GM23248 (cell line): Measurements from ENCODE around the gene TBX1.

Experiments
- EZH2 ChIP-seq: fragments of 200-600 bp; sonication (generic); IDR thresholded peaks from 2 replicates; pipeline ENCODE4 v1.6.1; 2018; ENCODE audit warnings: antibody characterized with exemption, mild to moderate bottlenecking; ENCODE audit not compliant: insufficient read depth, poor library complexity, severe bottlenecking
- EZH2phosphoT487 ChIP-seq: fragments of 200-600 bp; sonication (generic); IDR thresholded peaks from 2 replicates; pipeline ENCODE4 v1.6.1; 2018; ENCODE audit warnings: antibody characterized with exemption, moderate library complexity, mild to moderate bottlenecking, low read depth; ENCODE audit not compliant: insufficient read depth

DNA sequence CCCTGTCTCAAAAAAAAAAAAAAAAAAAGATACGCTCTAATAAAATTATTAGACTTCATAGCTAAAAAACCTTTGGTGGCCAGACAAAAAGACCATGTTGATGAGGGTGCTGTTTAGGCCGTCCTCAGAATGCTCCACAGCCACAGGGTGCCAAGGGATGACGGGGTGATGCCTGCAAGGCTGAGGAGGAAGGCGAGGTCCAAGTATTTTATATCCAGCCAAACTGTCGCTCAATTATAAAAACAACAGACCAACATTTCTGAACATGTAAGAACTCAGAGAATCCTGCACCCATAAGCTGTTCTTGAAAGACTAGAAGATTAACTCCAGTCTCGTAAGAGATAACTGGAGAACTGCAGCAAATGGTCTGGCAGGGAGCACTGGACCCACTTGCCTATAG is 29.2 kb downstream of the TBX1 start:
- TF ChIP-seq EZH2 (no peak), EZH2phosphoT487 (no peak)
